Activated naive CD8-positive, alpha-beta T cell treated with anti-CD3 and anti-CD28 coated beads for 36 hours (primary cell): ENCODE data around the gene PCDHGA12. TPM values are rescaled to one million over a fixed set of nuclear protein-coding genes. Genes with fewer than 3 reads are reported as not detected.
"Not testable (repeated sequence)": the region's sequence is repeated elsewhere in the genome, so short reads cannot be mapped to it uniquely, and the experiment has no call there.

ENCODE experiments used
- DNase-seq: peaks from one replicate; pipeline ENCODE4 v3.0.0; 2021
- H3K27ac Mint-ChIP-seq: one replicate; pipeline ENCODE4 v1.8.0; 2022; ENCODE audit warnings: mild to moderate bottlenecking, moderate library complexity, mixed read lengths
- H3K27me3 Mint-ChIP-seq: one replicate; pipeline ENCODE4 v1.8.0; 2022; ENCODE audit warnings: mild to moderate bottlenecking, mixed read lengths
- H3K36me3 Mint-ChIP-seq: one replicate; pipeline ENCODE4 v1.8.0; 2021; ENCODE audit warnings: mild to moderate bottlenecking, mixed read lengths
- H3K4me1 Mint-ChIP-seq: one replicate; pipeline ENCODE4 v1.8.0; 2021; ENCODE audit warnings: mixed read lengths
- H3K4me3 Mint-ChIP-seq: one replicate; pipeline ENCODE4 v1.8.0; 2022; ENCODE audit warnings: mild to moderate bottlenecking, moderate library complexity, mixed read lengths
- H3K9me3 Mint-ChIP-seq: one replicate; pipeline ENCODE4 v1.8.0; 2022; ENCODE audit warnings: mixed read lengths
- total RNA-seq, 2 experiments: library from RNA; stranded (reverse); gene quantifications; one replicate each; pipeline ENCODE4 v1.2.3, GENCODE V29; 2021

The PCDHGA12 gene
- total RNA-seq, 2 experiments from 2014 or later, result 0.08 TPM; not detected in 1

DNA sequence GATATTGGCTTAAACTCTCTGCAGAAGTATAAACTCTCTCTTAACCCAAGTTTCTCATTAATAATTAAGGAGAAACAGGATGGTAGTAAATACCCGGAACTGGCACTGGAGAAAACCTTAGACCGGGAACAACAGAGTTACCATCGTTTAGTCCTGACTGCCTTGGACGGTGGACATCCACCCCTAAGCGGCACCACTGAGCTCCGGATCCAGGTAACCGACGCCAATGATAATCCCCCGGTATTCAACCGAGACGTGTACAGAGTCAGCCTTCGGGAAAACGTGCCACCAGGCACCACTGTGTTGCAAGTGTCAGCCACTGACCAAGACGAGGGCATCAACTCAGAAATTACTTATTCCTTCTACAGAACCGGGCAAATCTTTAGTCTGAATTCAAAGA lies 31.7 kb upstream of the PCDHGA12 start:
- Mint-ChIP-seq H3K4me1 (peaks cover 1% of the 10 kb centered on the region), H3K27me3 (peaks cover 82% of the 10 kb centered on the region), H3K4me3 (no peak overlapping the region), H3K9me3 (peaks cover 27% of the 10 kb centered on the region), H3K27ac (no peak overlapping the region), H3K36me3 (peaks cover 18% of the 10 kb centered on the region)
- no peak for DNase-seq

DNA sequence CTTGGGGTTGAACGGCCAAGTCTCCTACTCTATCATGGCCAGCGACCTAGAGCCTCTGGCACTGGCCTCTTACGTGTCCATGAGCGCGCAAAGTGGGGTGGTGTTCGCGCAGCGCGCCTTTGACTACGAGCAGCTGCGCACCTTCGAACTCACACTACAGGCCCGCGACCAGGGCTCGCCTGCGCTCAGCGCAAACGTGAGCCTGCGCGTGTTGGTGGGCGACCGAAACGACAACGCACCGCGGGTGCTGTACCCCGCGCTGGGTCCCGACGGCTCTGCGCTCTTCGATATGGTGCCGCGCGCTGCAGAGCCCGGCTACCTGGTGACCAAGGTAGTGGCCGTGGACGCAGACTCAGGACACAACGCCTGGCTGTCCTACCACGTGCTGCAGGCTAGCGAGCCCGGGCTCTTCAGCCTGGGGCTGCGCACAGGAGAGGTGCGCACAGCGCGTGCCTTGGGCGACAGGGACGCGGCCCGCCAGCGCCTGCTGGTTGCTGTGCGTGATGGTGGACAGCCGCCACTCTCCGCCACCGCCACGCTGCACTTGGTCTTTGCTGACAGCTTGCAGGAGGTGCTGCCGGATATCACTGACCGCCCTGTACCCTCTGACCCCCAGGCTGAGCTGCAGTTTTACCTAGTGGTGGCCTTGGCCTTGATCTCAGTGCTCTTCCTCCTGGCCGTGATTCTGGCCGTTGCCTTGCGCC lies 30.6 kb upstream of the PCDHGA12 start:
- no peak overlapping the region for H3K4me3 Mint-ChIP-seq
- H3K9me3 Mint-ChIP-seq, result peaks cover 21% of the 10 kb centered on the region
- no peak for DNase-seq
- no peak overlapping the region for H3K27ac Mint-ChIP-seq
- peaks cover 1% of the 10 kb centered on the region for H3K4me1 Mint-ChIP-seq
- H3K27me3 Mint-ChIP-seq, result peaks cover 82% of the 10 kb centered on the region
- H3K36me3 Mint-ChIP-seq, result peaks cover 15% of the 10 kb centered on the region

- DNase-seq, result no peak
- H3K36me3 Mint-ChIP-seq, result peaks cover 15% of the 10 kb centered on the region
- peak within 1 kb of the TSS; percentile 52 for H3K4me3 Mint-ChIP-seq
- H3K4me1 Mint-ChIP-seq, result peaks cover 1% of the 10 kb centered on the region
- H3K27ac Mint-ChIP-seq, result peak within 1 kb of the TSS; percentile 34
- peaks cover 25% of the 10 kb centered on the region for H3K9me3 Mint-ChIP-seq
- H3K27me3 Mint-ChIP-seq, result peaks cover 82% of the 10 kb centered on the region
These were observed 27.6 kb upstream of the PCDHGA12 start, which contains the start of gene PCDHGA9 for GRCh38 chr5:141402553-141403243. Gene PCDHGA9 (plus strand): TSS chr5:141402778. CDS start chr5:141402953, 175 bp downstream.

DNA sequence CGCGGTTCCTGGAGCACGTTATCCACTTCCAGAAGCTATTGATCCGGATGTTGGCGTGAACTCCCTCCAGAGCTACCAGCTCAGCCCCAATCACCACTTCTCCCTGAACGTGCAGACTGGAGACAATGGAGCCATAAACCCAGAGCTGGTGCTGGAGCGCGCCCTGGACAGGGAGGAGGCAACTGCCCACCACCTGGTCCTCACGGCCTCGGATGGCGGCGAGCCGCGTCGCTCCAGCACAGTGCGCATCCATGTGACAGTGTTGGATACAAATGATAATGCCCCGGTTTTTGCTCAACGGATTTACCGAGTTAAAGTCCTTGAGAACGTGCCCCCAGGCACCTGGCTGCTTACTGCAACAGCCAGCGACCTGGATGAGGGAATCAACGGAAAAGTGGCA lies 26.9 kb upstream of the PCDHGA12 start:
- Mint-ChIP-seq H3K27me3 (peaks cover 85% of the 10 kb centered on the region), H3K4me3 (no peak overlapping the region), H3K27ac (no peak overlapping the region), H3K36me3 (peaks cover 17% of the 10 kb centered on the region), H3K4me1 (peaks cover 1% of the 10 kb centered on the region), H3K9me3 (peaks cover 27% of the 10 kb centered on the region)
- DNase-seq, result no peak

DNA sequence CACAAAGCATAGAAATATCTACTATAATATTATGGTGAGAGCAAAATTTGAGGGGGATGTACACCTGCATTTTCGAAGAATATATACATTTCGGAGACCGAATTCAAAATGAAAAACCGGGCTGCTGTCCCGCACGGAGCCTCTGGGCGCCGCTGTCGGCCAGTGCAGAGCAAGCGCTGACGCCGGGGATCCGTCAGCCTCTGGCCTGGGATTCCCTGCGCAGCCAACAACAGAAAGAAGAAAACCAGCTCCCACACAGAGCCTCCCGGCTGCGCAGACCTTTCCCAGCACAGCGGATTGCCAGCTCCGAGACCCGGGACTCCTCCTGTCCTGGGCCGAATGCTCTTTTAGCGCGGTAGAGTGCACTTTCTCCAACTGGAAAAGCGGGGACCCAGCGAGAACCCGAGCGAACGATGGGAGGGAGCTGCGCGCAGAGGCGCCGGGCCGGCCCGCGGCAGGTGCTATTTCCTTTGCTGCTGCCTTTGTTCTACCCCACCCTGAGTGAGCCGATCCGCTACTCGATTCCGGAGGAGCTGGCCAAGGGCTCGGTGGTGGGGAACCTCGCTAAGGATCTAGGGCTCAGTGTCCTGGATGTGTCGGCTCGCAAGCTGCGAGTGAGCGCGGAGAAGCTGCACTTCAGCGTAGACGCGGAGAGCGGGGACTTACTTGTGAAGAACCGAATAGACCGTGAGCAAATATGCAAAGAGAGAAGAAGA lies 22.4 kb upstream of the PCDHGA12 start, which contains the start of gene PCDHGB6:
PCDHGB6 (plus strand) TSS at position 232 of the 716 bp plus-strand sequence; CDS start at position 414, 182 bp downstream.
- peak; percentile 49 for DNase-seq
- not testable (repeated sequence) for H3K27ac Mint-ChIP-seq, H3K4me1 Mint-ChIP-seq
- Mint-ChIP-seq H3K4me3 (peak within 1 kb of the TSS; percentile 45), H3K9me3 (peaks cover 23% of the 10 kb centered on the region), H3K27me3 (peaks cover 85% of the 10 kb centered on the region), H3K36me3 (peaks cover 15% of the 10 kb centered on the region)

- no peak overlapping the region for H3K27ac Mint-ChIP-seq
- peaks cover 20% of the 10 kb centered on the region for H3K36me3 Mint-ChIP-seq
- peaks cover 4% of the 10 kb centered on the region for H3K4me1 Mint-ChIP-seq
- peaks cover 87% of the 10 kb centered on the region for H3K27me3 Mint-ChIP-seq
- no peak overlapping the region for H3K4me3 Mint-ChIP-seq
- peaks cover 31% of the 10 kb centered on the region for H3K9me3 Mint-ChIP-seq
- no peak for DNase-seq
These were observed 20.6 kb upstream of the PCDHGA12 start for GRCh38 chr5:141409598-141410306.

DNA sequence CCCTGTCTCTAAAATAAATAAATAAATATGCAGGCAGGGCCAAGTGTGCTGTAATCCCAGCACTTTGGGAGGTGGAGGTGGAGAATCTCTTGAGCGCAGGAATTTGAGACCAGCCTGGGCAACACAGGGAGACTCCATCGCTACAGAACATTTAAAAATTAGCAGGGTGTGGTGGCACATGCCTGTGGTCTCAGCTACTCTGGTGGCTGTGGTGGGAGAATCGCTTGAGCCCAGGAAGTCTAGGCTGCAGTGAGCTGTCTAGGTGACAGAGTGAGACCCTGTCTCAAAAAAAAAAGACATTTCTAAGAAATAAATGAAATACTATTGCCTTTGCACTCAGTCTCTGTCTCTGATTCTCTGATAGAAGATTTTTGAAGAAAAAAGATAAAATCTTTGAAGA lies 18.7 kb upstream of the PCDHGA12 start:
- Mint-ChIP-seq H3K27ac (no peak overlapping the region), H3K4me1 (peaks cover 4% of the 10 kb centered on the region), H3K36me3 (peaks cover 20% of the 10 kb centered on the region), H3K27me3 (peaks cover 86% of the 10 kb centered on the region), H3K4me3 (no peak overlapping the region), H3K9me3 (peaks cover 28% of the 10 kb centered on the region)
- no peak for DNase-seq

DNA sequence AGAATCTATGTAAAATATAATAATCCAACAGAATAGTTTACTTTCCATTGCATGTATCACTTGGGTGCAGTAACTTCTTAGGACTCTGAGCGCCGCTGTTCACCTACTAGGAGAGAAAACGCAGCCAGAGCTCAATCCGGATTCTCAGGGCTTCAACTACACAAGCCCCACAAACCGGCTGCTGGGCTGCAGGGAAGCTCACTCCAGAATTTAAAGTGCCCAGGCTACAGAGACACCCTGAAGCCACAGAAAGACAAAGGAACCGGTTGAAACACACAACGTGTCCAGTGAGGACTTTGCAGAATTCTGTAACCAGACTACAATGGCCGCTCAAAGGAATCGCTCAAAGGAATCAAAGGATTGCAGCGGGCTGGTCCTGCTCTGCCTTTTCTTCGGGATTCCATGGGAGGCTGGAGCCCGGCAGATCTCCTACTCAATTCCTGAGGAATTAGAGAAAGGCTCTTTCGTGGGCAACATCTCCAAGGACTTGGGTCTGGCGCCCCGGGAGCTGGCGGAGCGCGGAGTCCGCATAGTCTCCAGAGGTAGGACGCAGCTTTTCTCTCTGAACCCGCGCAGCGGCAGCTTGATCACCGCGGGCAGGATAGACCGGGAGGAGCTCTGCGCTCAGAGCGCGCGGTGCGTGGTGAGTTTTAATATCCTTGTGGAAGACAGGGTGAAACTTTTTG lies 17.3 kb upstream of the PCDHGA12 start, which contains the start of gene PCDHGA10:
PCDHGA10 (plus strand) TSS at position 134 of the 686 bp plus-strand sequence; CDS start at position 323, 189 bp downstream.
- H3K27me3 Mint-ChIP-seq, result peaks cover 85% of the 10 kb centered on the region
- H3K27ac Mint-ChIP-seq, result no peak within 1 kb of the TSS
- DNase-seq, result peak; percentile 55
- H3K9me3 Mint-ChIP-seq, result peaks cover 29% of the 10 kb centered on the region
- peak within 1 kb of the TSS; percentile 77 for H3K4me3 Mint-ChIP-seq
- H3K36me3 Mint-ChIP-seq, result peaks cover 23% of the 10 kb centered on the region
- H3K4me1 Mint-ChIP-seq, result peaks cover 6% of the 10 kb centered on the region

DNA sequence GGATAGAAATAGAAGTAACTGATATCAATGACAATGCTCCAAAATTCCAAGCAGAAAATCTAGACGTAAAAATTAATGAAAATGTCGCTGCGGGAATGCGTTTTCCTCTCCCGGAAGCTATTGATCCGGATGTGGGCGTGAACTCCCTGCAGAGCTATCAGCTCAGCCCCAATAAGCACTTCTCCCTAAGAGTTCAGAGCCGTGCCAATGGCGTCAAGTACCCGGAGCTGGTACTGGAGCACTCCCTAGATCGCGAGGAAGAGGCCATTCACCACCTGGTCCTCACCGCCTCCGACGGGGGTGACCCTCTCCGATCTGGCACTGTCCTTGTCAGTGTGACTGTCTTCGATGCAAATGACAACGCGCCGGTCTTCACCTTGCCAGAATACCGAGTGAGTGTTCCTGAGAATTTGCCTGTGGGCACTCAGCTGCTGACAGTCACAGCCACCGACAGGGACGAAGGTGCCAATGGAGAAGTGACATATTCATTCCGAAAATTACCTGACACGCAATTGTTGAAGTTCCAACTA lies 16.7 kb upstream of the PCDHGA12 start:
- Mint-ChIP-seq H3K27ac (no peak overlapping the region), H3K4me3 (peak overlapping the region; percentile 77), H3K9me3 (peaks cover 32% of the 10 kb centered on the region), H3K36me3 (peaks cover 26% of the 10 kb centered on the region), H3K4me1 (peaks cover 7% of the 10 kb centered on the region), H3K27me3 (peaks cover 85% of the 10 kb centered on the region)
- no peak for DNase-seq

- Mint-ChIP-seq H3K36me3 (peaks cover 24% of the 10 kb centered on the region), H3K9me3 (peaks cover 28% of the 10 kb centered on the region), H3K27me3 (peaks cover 82% of the 10 kb centered on the region)
- not testable (repeated sequence) for DNase-seq, H3K27ac Mint-ChIP-seq, H3K4me1 Mint-ChIP-seq, H3K4me3 Mint-ChIP-seq
These were observed 15.6 kb upstream of the PCDHGA12 start for GRCh38 chr5:141414548-141415274.

- Mint-ChIP-seq H3K36me3 (peaks cover 25% of the 10 kb centered on the region), H3K27me3 (peaks cover 84% of the 10 kb centered on the region), H3K9me3 (peaks cover 29% of the 10 kb centered on the region)
- not testable (repeated sequence) for H3K4me3 Mint-ChIP-seq, H3K4me1 Mint-ChIP-seq, H3K27ac Mint-ChIP-seq, DNase-seq
These were observed 15.1 kb upstream of the PCDHGA12 start for GRCh38 chr5:141415275-141415618.

DNA sequence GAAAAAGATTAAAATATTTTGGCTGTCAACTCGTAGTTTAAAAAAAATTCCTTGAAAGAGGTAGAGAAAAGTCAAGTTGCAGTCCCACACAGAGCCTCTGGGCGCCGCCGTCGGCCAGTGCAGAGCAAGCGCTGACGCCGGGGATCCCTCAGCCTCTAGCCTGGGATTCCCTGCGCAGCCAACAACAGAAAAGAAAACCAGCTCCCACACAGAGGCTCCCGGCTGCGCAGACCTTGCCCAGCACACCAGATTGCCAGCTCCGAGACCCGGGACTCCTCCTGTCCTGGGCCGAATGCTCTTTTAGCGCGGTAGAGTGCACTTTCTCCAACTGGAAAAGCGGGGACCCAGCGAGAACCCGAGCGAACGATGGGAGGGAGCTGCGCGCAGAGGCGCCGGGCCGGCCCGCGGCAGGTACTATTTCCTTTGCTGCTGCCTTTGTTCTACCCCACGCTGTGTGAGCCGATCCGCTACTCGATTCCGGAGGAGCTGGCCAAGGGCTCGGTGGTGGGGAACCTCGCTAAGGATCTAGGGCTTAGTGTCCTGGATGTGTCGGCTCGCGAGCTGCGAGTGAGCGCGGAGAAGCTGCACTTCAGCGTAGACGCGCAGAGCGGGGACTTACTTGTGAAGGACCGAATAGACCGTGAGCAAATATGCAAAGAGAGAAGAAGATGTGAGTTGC lies 12.7 kb upstream of the PCDHGA12 start, which contains the start of gene PCDHGB7:
PCDHGB7 (plus strand) TSS at position 184 of the 679 bp plus-strand sequence; CDS start at position 367, 183 bp downstream.
- Mint-ChIP-seq H3K27ac (peak within 1 kb of the TSS; percentile 18), H3K9me3 (peaks cover 39% of the 10 kb centered on the region), H3K4me3 (peak within 1 kb of the TSS; percentile 66), H3K27me3 (peaks cover 94% of the 10 kb centered on the region), H3K36me3 (peaks cover 37% of the 10 kb centered on the region)
- not testable (repeated sequence) for H3K4me1 Mint-ChIP-seq
- peak; percentile 62 for DNase-seq
